OCI-LY1 (cell line): ENCODE data around the gene BNC1.

Source experiments
- CTCF ChIP-seq: fragments of 200-600 bp; sonication (generic), shearing (Covaris generic); IDR thresholded peaks from 2 replicates; pipeline ENCODE4 v1.5.1; 2017; ENCODE audit warnings: mild to moderate bottlenecking, antibody characterized with exemption, low read length, moderate library complexity, mixed read lengths
- EZH2 ChIP-seq: fragments of 200-600 bp; sonication (generic), shearing (Covaris generic); IDR thresholded peaks from 2 replicates; pipeline ENCODE4 v1.8.0; 2017; ENCODE audit warnings: borderline replicate concordance, mixed run types, mild to moderate bottlenecking, antibody characterized with exemption, low read length, moderate library complexity, mixed read lengths

- TF ChIP-seq EZH2 (no peak), CTCF (no peak)
Measured at GRCh38 chr15:83206526-83207008, 77.9 kb downstream of the BNC1 start.
